Thyroid gland (tissue), 4 donors: Measurements from ENCODE around the gene FAM162B.

Experiments
- POLR2A ChIP-seq, 2 donors: fragments of 450-650 bp; IDR thresholded peaks; one replicate each; pipeline ENCODE4 v1.6.1; 2017; ENCODE audit warnings: antibody characterized with exemption in 2 of 2, mild to moderate bottlenecking in 2 of 2, moderate library complexity in 1 of 2
- TF ChIP-seq, protein P1 (sequence below), 6 experiments: fragments of 200-600 bp in 3 of 6; fragments of 450-650 bp in 3 of 6; sonication (generic) in 3 of 6; IDR thresholded peaks; one replicate each; pipeline ENCODE4 v1.5.1; 2016 to 2019; ENCODE audit warnings: antibody characterized with exemption in 6 of 6, mild to moderate bottlenecking in 2 of 6, inconsistent platforms in 1 of 6, moderate library complexity in 1 of 6

DNA sequence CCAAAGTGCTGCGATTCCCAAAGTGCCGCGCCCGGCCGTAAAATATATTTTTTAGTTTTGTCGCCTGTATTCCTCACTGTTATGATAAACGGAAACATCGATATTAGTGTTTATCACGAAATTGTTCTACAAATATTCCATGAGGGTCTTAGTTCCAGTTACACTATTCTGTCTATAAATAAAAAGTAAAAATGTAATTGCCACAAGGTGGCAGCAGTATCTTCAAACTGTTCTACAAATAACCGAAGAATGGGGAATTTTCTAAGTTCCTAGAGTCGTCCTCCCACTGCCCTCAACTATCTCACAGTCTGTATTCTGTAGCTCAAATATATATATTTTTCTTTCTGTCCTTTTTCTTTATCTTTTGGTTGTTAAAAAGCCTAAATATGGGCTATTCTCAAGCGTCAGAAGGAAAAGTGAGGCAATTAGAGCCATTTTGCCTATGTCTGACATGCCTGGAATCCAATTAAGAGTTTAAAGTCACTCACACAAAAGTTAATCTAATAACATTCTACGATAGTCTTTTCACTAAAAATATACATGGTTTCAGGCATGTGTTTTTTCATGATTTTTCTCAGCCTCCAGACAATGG, 14.2 kb upstream of the FAM162B start:
- TF ChIP-seq, protein P1, sequence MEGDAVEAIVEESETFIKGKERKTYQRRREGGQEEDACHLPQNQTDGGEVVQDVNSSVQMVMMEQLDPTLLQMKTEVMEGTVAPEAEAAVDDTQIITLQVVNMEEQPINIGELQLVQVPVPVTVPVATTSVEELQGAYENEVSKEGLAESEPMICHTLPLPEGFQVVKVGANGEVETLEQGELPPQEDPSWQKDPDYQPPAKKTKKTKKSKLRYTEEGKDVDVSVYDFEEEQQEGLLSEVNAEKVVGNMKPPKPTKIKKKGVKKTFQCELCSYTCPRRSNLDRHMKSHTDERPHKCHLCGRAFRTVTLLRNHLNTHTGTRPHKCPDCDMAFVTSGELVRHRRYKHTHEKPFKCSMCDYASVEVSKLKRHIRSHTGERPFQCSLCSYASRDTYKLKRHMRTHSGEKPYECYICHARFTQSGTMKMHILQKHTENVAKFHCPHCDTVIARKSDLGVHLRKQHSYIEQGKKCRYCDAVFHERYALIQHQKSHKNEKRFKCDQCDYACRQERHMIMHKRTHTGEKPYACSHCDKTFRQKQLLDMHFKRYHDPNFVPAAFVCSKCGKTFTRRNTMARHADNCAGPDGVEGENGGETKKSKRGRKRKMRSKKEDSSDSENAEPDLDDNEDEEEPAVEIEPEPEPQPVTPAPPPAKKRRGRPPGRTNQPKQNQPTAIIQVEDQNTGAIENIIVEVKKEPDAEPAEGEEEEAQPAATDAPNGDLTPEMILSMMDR (IDR thresholded peaks at IDR 0.05), result peak in 3 of 6 experiments; percentile 27 to 47 (median 37)
- no peak for TF ChIP-seq POLR2A (IDR thresholded peaks at IDR 0.05)
